RWPE2 (cell line): ENCODE results near the gene POU3F2.

Experiments used
- ATAC-seq: fragments of 200-7000 bp; cut with Tn5 transposase; 3 replicates; pipeline ENCODE4 v1.9.1; 2021; ENCODE audit warnings: low read depth
- DNase-seq: peaks from one replicate; pipeline ENCODE4 v3.0.0-alpha.2; 2020; ENCODE audit warnings: low spot score
- H3K27ac ChIP-seq: fragments of 450-650 bp; 2 replicates; pipeline ENCODE4 v1.5.1; 2017; ENCODE audit warnings: mild to moderate bottlenecking; ENCODE audit not compliant: poor library complexity, severe bottlenecking
- H3K27me3 ChIP-seq: fragments of 250-450 bp; sonication (Bioruptor Pico); 2 replicates; pipeline ENCODE4 v1.5.1; 2021; ENCODE audit warnings: mild to moderate bottlenecking, moderate library complexity; ENCODE audit not compliant: insufficient read depth, poor library complexity, severe bottlenecking
- H3K36me3 ChIP-seq: fragments of 250-450 bp; sonication (Bioruptor Pico); 2 replicates; pipeline ENCODE4 v1.5.1; 2020; ENCODE audit warnings: low read depth, mild to moderate bottlenecking, moderate library complexity
- H3K4me1 ChIP-seq: fragments of 250-450 bp; sonication (Bioruptor Pico); 2 replicates; pipeline ENCODE4 v1.5.1; 2021; ENCODE audit warnings: mild to moderate bottlenecking, moderate library complexity; ENCODE audit not compliant: insufficient read depth, poor library complexity, severe bottlenecking
- H3K4me3 ChIP-seq: fragments of 250-450 bp; sonication (Bioruptor Pico); 2 replicates; pipeline ENCODE4 v1.5.1; 2021; ENCODE audit warnings: mild to moderate bottlenecking, moderate library complexity; ENCODE audit not compliant: severe bottlenecking
- H3K9me3 ChIP-seq: fragments of 250-450 bp; sonication (Bioruptor Pico); 2 replicates; pipeline ENCODE4 v1.5.1; 2021; ENCODE audit warnings: mild to moderate bottlenecking, moderate library complexity; ENCODE audit not compliant: severe bottlenecking
- TF ChIP-seq, protein P1 (sequence below): fragments of 450-650 bp; IDR thresholded peaks from one replicate; pipeline ENCODE4 v1.5.1; 2017; ENCODE audit warnings: mild to moderate bottlenecking, moderate library complexity; ENCODE audit not compliant: poor library complexity, severe bottlenecking

Gene POU3F2

DNA sequence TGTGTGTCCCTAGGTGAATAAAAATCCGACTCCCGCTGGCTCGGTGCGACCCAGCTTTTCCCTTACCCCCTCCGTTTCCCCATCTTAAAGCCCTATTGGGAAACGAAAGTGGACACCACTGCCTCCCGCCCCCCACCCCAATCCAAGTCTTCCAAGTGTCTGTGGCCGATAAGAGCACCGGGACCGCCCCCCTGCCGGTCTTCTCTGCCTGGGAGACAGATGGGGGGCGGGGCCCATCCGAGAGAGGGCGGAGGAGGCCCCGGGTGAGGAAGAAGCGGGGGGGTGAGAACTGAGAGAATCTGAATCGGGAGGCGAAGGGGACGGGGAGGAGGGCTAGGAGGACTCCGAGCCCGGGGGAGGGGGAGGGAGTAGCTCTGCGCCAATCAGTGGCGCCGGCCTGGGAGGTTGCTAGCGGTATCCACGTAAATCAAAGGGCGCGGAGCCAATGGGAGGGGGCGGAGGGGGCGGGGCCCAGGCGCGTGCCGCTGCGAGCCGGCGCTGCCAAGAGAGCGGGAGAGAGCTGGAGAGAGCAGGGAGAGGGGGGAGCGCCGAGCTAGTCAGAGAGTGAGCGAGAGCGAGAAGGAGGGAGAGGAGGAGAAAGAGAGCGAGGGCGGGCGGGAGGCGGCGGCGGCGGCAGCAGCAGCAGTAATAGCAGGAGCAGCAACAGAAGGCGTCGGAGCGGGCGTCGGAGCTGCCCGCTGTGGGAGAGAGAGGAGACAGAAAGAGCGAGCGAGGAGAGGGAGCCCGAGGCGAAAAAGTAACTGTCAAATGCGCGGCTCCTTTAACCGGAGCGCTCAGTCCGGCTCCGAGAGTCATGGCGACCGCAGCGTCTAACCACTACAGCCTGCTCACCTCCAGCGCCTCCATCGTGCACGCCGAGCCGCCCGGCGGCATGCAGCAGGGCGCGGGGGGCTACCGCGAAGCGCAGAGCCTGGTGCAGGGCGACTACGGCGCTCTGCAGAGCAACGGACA lies at the start of gene POU3F2:
Gene POU3F2 (plus strand): TSS at position 515 of the 972 bp plus-strand sequence. CDS start 300 bp downstream, at position 815.
- DNase-seq: no peak
- Histone ChIP-seq H3K4me1 (no peaks in the 10 kb centered on the region), H3K27me3 (peaks cover 98% of the 10 kb centered on the region), H3K4me3 (peak within 1 kb of the TSS; percentile 15), H3K27ac (no peak within 1 kb of the TSS), H3K9me3 (no peaks in the 10 kb centered on the region), H3K36me3 (no peaks in the 10 kb centered on the region)
- TF ChIP-seq, protein P1, sequence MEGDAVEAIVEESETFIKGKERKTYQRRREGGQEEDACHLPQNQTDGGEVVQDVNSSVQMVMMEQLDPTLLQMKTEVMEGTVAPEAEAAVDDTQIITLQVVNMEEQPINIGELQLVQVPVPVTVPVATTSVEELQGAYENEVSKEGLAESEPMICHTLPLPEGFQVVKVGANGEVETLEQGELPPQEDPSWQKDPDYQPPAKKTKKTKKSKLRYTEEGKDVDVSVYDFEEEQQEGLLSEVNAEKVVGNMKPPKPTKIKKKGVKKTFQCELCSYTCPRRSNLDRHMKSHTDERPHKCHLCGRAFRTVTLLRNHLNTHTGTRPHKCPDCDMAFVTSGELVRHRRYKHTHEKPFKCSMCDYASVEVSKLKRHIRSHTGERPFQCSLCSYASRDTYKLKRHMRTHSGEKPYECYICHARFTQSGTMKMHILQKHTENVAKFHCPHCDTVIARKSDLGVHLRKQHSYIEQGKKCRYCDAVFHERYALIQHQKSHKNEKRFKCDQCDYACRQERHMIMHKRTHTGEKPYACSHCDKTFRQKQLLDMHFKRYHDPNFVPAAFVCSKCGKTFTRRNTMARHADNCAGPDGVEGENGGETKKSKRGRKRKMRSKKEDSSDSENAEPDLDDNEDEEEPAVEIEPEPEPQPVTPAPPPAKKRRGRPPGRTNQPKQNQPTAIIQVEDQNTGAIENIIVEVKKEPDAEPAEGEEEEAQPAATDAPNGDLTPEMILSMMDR: no peak
- ATAC-seq: peak; percentile 67

DNA sequence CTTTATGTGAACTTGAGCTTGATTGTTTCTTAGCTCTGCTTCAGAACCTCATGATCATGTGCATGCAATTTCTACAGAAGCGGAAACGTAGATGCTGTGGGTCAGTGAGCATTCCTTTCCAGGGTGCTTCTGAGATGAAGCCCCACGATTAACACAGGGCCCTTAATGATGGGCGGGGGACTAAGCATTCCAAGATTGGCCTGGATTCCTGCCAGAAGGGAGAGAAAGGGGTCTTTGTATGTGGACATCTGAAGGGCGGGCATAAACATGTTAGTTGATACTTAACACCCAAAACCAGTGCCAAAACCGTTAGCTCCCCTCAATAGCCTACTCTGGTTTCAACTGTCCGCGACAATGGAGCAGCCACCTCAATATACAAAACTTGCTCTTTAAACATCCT lies 46.9 kb upstream of the POU3F2 start:
- TF ChIP-seq, protein P1: no peak

DNA sequence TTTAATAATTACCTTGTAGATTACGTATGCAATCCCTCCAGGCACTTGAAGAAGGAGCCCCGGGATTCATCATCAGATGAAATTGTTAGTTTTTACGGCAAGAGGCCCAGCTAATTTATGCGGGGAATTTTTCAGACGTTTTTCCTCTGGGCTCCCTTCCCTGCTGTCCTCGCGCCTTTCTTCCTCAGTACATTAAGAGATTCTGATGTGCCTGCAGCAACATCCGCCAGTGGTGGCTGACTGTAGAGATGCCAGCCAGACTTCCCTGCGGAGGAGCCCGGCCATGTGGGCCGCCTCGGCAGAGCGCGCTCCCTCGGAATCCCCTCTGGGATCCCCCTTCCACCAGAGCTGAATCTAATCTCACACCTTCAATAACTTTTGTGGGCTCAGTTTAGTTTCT lies 46.4 kb upstream of the POU3F2 start:
- ATAC-seq (no peak), DNase-seq (no peak)
- Histone ChIP-seq H3K36me3 (no peaks in the 10 kb centered on the region), H3K27me3 (peaks cover 49% of the 10 kb centered on the region), H3K27ac (no peak overlapping the region), H3K4me3 (no peak overlapping the region), H3K9me3 (no peaks in the 10 kb centered on the region), H3K4me1 (no peaks in the 10 kb centered on the region)
- TF ChIP-seq, protein P1: no peak

More for the DNA sequence above, 46.9 kb upstream of the POU3F2 start:
- DNase-seq (no peak), ATAC-seq (no peak)
- Histone ChIP-seq H3K36me3 (no peaks in the 10 kb centered on the region), H3K27me3 (peaks cover 50% of the 10 kb centered on the region), H3K4me3 (no peak overlapping the region), H3K9me3 (no peaks in the 10 kb centered on the region), H3K4me1 (no peaks in the 10 kb centered on the region), H3K27ac (no peak overlapping the region)

DNA sequence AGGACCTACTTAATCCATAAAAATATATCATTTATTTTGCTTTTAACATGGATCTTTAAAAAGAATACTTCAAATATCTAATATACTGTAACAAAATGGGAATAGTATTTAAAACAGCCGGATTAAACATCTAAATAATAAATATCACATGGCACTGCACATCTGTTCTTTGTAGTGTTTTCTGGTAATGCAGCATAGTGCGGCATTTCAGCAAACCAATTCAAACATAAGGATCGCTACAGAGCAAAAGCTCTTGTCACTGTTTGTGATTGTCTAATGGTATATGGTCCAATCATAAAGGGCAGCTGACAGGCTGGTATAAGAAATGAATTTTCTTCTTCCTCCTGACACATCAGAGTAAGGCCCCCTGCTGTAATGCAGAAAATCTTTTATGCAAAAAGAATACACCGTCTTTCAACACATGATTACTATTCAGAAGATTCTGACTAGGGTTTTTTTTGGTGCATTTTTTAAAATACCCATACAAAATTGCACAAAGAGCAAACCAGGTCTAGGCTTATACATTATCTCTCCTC lies 40.0 kb upstream of the POU3F2 start:
- no peaks in the 10 kb centered on the region for H3K9me3 ChIP-seq
- TF ChIP-seq, protein P1: no peak
- H3K4me3 ChIP-seq: no peak overlapping the region
- peaks cover 16% of the 10 kb centered on the region for H3K27me3 ChIP-seq
- no peak for DNase-seq
- no peaks in the 10 kb centered on the region for H3K36me3 ChIP-seq
- H3K27ac ChIP-seq: no peak overlapping the region
- no peak for ATAC-seq
- H3K4me1 ChIP-seq: no peaks in the 10 kb centered on the region
